GM23338 (cell line): ENCODE data around the gene CPT2. TPM values are rescaled to one million over a fixed set of nuclear protein-coding genes. Genes with fewer than 3 reads are reported as not detected.
"Not testable (repeated sequence)": the region's sequence is repeated elsewhere in the genome, so short reads cannot be mapped to it uniquely, and the experiment has no call there.

Experiments used
- ATAC-seq: fragments of 200-7000 bp; cut with Tn5 transposase; 3 replicates; pipeline ENCODE4 v1.9.1; 2020
- DNase-seq: peaks from one replicate; pipeline ENCODE4 v3.0.0-alpha.2; 2015; ENCODE audit warnings: low spot score
- H2AFZ ChIP-seq: fragments of 200-600 bp; sonication (generic); 2 replicates; pipeline ENCODE4 v1.8.0; 2016; ENCODE audit warnings: antibody characterized with exemption, mild to moderate bottlenecking, moderate library complexity
- H3F3A ChIP-seq: fragments of 200-600 bp; sonication (generic); replicated peaks from 2 replicates; pipeline ENCODE4 v1.8.0; 2017; ENCODE audit warnings: antibody characterized with exemption, mixed run types, low read depth
- H3K27ac ChIP-seq: fragments of 200-600 bp; sonication (generic); 2 replicates; pipeline ENCODE4 v1.6.1; 2016; ENCODE audit warnings: low read depth
- H3K27me3 ChIP-seq: fragments of 200-600 bp; sonication (generic); 2 replicates; pipeline ENCODE4 v1.8.0; 2016; ENCODE audit warnings: mild to moderate bottlenecking, mixed run types, moderate library complexity; ENCODE audit not compliant: insufficient read depth
- H3K36me3 ChIP-seq: fragments of 200-600 bp; sonication (generic); 2 replicates; pipeline ENCODE4 v1.8.0; 2016; ENCODE audit warnings: mild to moderate bottlenecking; ENCODE audit not compliant: insufficient read depth
- H3K4me1 ChIP-seq: fragments of 200-600 bp; sonication (generic); 2 replicates; pipeline ENCODE4 v1.8.0; 2016; ENCODE audit warnings: mild to moderate bottlenecking, moderate library complexity; ENCODE audit not compliant: insufficient read depth
- H3K4me2 ChIP-seq: fragments of 200-600 bp; sonication (generic); 2 replicates; pipeline ENCODE4 v1.7.1; 2017; ENCODE audit warnings: mixed run types
- H3K4me3 ChIP-seq: fragments of 200-600 bp; sonication (generic); 2 replicates; pipeline ENCODE4 v1.6.1; 2016; ENCODE audit warnings: mixed run types
- H3K79me2 ChIP-seq: fragments of 200-600 bp; sonication (generic); replicated peaks from 2 replicates; pipeline ENCODE4 v1.8.0; 2017; ENCODE audit warnings: mild to moderate bottlenecking; ENCODE audit not compliant: insufficient read depth
- H3K9me2 ChIP-seq: fragments of 200-600 bp; sonication (generic); 2 replicates; pipeline ENCODE4 v1.8.0; 2017; ENCODE audit not compliant: insufficient read depth
- H4K20me1 ChIP-seq: fragments of 200-600 bp; sonication (generic); replicated peaks from 2 replicates; pipeline ENCODE4 v1.8.0; 2017; ENCODE audit warnings: mild to moderate bottlenecking; ENCODE audit not compliant: insufficient read depth
- H3K27ac Mint-ChIP-seq: 2 replicates; pipeline ENCODE4 v1.8.0; 2020; ENCODE audit warnings: inconsistent platforms, mild to moderate bottlenecking, moderate library complexity, mixed read lengths
- H3K27me3 Mint-ChIP-seq: 3 replicates; pipeline ENCODE4 v1.8.0; 2022; ENCODE audit warnings: low read depth, mild to moderate bottlenecking, moderate library complexity, mixed read lengths, inconsistent platforms; ENCODE audit not compliant: insufficient read depth, poor library complexity
- H3K36me3 Mint-ChIP-seq: 3 replicates; pipeline ENCODE4 v1.8.0; 2021; ENCODE audit warnings: low read depth, mild to moderate bottlenecking, inconsistent platforms, moderate library complexity, mixed read lengths
- H3K4me1 Mint-ChIP-seq: 3 replicates; pipeline ENCODE4 v1.8.0; 2020; ENCODE audit warnings: mild to moderate bottlenecking, inconsistent platforms, mixed read lengths
- H3K4me3 Mint-ChIP-seq: 3 replicates; pipeline ENCODE4 v1.8.0; 2021; ENCODE audit warnings: moderate library complexity, mild to moderate bottlenecking, inconsistent platforms, mixed read lengths
- H3K9me3 Mint-ChIP-seq: 3 replicates; pipeline ENCODE4 v1.8.0; 2020; ENCODE audit warnings: moderate library complexity, mild to moderate bottlenecking, inconsistent platforms, mixed read lengths
- EZH2phosphoT487 ChIP-seq: fragments of 200-600 bp; sonication (generic); IDR thresholded peaks from one replicate; pipeline ENCODE4 v1.8.1; 2018; ENCODE audit warnings: antibody characterized with exemption; ENCODE audit not compliant: unreplicated experiment
- JUNB ChIP-seq: IDR thresholded peaks from one replicate; pipeline ENCODE4 v1.6.1; 2016; ENCODE audit warnings: antibody characterized with exemption; ENCODE audit not compliant: unreplicated experiment
- STAT1 ChIP-seq: IDR thresholded peaks from one replicate; pipeline ENCODE4 v1.6.1; 2016; ENCODE audit warnings: antibody characterized with exemption; ENCODE audit not compliant: unreplicated experiment
- ZNF114 ChIP-seq: fragments of 250-450 bp; sonication (Bioruptor Pico); IDR thresholded peaks from 2 replicates; pipeline ENCODE4 v1.5.0; 2020; ENCODE audit warnings: mild to moderate bottlenecking, moderate library complexity
- ZNF331 ChIP-seq: fragments of 250-450 bp; sonication (Bioruptor Pico); IDR thresholded peaks from 2 replicates; pipeline ENCODE4 v1.5.0; 2020; ENCODE audit warnings: low read depth, mild to moderate bottlenecking, moderate library complexity
- polyA plus RNA-seq: library from polyadenylated mRNA; unstranded; fragments of >200 nt; fragmentation: Nextera tagmentation; extraction: Ambion mirVana; gene quantifications from 2 replicates; pipeline ENCODE4 v1.2.1, GENCODE V29; 2016
- total RNA-seq: library from RNA; depleted of rRNA; stranded (reverse); fragments of >200 nt; shearing (Covaris generic); gene quantifications from 2 replicates; pipeline ENCODE4 v1.2.3, GENCODE V29; 2014
- TF ChIP-seq, protein P1 (sequence below): fragments of 250-450 bp; sonication (Bioruptor Pico); IDR thresholded peaks from 2 replicates; pipeline ENCODE4 v1.5.0; 2020; ENCODE audit warnings: mild to moderate bottlenecking, moderate library complexity
- TF ChIP-seq, protein P2 (sequence below): IDR thresholded peaks from 2 replicates; pipeline ENCODE4 v1.6.1; 2016; ENCODE audit warnings: antibody characterized with exemption

CPT2 gene
- total and polyA plus RNA-seq, 2 experiments from 2014 or later: 11.2 to 30.6 TPM

DNA sequence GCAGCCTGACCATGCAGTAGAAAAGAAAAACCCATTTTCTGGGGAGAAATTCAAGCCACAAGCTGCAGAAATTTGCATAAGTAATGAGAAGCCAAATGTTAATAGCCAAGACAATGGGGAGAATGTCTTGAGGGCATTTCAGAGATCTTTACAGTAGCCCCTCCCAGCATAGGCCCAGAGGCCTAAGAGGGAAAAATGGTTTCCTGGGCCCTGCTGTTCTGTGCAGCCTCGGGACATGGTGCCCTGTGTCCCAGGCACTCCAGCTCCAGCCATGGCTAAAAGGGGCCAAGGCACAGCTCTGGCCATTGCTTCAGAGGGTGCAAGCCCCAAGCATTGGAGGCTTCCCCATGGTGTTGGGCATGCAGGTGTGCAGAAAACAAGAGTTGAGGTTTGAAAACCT lies 8.9 kb downstream of the CPT2 start:
- peaks cover 88% of the 10 kb centered on the region for H3K36me3 Mint-ChIP-seq
- not testable (repeated sequence) for H3K79me2 ChIP-seq, DNase-seq, H3K4me3 Mint-ChIP-seq, H2AFZ ChIP-seq, H3K27ac ChIP-seq, H3K4me3 ChIP-seq, H3K27me3 ChIP-seq, H3F3A ChIP-seq, H4K20me1 ChIP-seq, H3K4me2 ChIP-seq, ATAC-seq, H3K27me3 Mint-ChIP-seq, H3K9me2 ChIP-seq, H3K4me1 ChIP-seq, H3K4me1 Mint-ChIP-seq, H3K27ac Mint-ChIP-seq
- peaks cover 33% of the 10 kb centered on the region for H3K9me3 Mint-ChIP-seq
- peaks cover 59% of the 10 kb centered on the region for H3K36me3 ChIP-seq

DNA sequence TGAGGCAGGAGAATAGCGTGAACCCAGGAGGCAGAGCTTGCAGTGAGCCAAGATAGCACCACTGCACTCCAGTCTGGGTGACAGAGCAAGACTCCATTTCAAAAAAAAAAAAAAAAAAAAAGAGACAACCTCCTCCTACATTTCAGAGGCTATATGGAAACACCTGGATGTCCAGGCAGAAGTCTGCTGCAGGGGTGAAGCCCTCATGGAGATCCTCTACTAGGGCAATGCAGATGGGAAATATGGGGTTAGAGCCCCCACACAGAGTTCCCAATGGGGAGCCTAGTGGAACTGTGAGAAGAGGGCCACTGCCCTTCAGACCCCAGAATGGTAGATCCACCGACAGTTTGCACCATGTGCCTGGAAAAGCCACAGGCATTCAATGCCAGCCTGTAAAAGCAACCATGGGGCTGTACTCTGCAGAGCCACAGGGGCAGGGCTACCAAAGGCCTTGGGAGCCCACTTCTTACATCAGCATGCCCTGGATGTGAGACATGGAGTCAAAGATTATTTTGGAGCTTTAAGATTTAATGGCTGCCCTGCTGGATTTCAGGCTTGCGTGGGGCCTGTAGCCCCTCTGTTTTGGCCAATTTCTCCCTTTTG lies 9.6 kb downstream of the CPT2 start:
- not testable (repeated sequence) for H3K27ac ChIP-seq, H3K4me1 Mint-ChIP-seq, H3K4me1 ChIP-seq, H3K4me3 ChIP-seq, H3K27ac Mint-ChIP-seq, H3K27me3 Mint-ChIP-seq, H3F3A ChIP-seq, ATAC-seq, H2AFZ ChIP-seq, H4K20me1 ChIP-seq, H3K9me2 ChIP-seq, H3K27me3 ChIP-seq, H3K4me2 ChIP-seq, H3K4me3 Mint-ChIP-seq, H3K79me2 ChIP-seq
- DNase-seq: peak; percentile 43
- peaks cover 33% of the 10 kb centered on the region for H3K9me3 Mint-ChIP-seq
- peaks cover 59% of the 10 kb centered on the region for H3K36me3 ChIP-seq
- peaks cover 92% of the 10 kb centered on the region for H3K36me3 Mint-ChIP-seq

DNA sequence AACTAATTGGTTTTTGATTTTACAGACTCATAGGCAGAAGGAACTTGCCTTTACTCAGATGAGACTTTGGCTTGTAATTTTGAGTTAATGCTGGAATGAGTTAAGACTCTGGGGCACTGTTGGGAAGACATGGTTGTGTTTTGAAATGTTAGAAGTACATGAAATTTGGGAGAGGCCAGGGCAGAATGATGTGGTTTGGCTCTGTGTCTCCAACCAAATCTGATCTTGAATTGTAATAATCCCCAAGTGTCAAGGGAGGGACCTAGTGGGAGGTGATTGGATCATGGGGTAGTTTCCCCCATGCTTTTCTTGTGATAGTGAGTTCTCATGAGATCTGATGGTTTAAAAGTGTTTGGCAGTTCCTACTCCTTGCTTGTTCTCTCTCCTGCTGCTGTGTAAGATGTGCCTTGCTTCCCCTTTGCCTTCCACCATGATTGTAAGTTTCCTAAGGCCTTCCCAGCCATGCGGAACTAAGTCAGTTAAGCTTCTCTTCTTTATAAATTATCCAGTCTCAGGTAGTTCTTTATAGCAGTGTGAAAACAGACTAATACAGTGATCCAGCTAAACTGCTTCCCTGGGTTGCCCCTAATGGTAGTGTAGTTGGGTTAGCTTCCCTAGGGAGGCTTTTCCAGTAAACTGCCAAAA lies 10.2 kb downstream of the CPT2 start:
- Histone ChIP-seq H3K36me3 (peaks cover 59% of the 10 kb centered on the region), H4K20me1 (peaks cover 5% of the 10 kb centered on the region; the same call in 1 of the 2 replicates), H3K9me2 (no peaks in the 10 kb centered on the region), H3K4me1 (no peaks in the 10 kb centered on the region), H3F3A (no peaks in the 10 kb centered on the region), H3K27me3 (no peaks in the 10 kb centered on the region), H2AFZ (no peak overlapping the region), H3K4me3 (no peak overlapping the region), H3K27ac (no peak overlapping the region), H3K4me2 (no peak overlapping the region), H3K79me2 (no peaks in the 10 kb centered on the region)
- H3K27ac Mint-ChIP-seq: no peak overlapping the region
- H3K4me1 Mint-ChIP-seq: no peaks in the 10 kb centered on the region
- DNase-seq (no peak), ATAC-seq (no peak)
- peaks cover 33% of the 10 kb centered on the region for H3K9me3 Mint-ChIP-seq
- peaks cover 5% of the 10 kb centered on the region for H3K27me3 Mint-ChIP-seq
- no peak overlapping the region for H3K4me3 Mint-ChIP-seq
- peaks cover 97% of the 10 kb centered on the region for H3K36me3 Mint-ChIP-seq
- TF ChIP-seq STAT1 (no peak), ZNF114 (no peak), JUNB (no peak), EZH2phosphoT487 (no peak), ZNF331 (CRISPR knock-in tag) (no peak)
- TF ChIP-seq, protein P1, sequence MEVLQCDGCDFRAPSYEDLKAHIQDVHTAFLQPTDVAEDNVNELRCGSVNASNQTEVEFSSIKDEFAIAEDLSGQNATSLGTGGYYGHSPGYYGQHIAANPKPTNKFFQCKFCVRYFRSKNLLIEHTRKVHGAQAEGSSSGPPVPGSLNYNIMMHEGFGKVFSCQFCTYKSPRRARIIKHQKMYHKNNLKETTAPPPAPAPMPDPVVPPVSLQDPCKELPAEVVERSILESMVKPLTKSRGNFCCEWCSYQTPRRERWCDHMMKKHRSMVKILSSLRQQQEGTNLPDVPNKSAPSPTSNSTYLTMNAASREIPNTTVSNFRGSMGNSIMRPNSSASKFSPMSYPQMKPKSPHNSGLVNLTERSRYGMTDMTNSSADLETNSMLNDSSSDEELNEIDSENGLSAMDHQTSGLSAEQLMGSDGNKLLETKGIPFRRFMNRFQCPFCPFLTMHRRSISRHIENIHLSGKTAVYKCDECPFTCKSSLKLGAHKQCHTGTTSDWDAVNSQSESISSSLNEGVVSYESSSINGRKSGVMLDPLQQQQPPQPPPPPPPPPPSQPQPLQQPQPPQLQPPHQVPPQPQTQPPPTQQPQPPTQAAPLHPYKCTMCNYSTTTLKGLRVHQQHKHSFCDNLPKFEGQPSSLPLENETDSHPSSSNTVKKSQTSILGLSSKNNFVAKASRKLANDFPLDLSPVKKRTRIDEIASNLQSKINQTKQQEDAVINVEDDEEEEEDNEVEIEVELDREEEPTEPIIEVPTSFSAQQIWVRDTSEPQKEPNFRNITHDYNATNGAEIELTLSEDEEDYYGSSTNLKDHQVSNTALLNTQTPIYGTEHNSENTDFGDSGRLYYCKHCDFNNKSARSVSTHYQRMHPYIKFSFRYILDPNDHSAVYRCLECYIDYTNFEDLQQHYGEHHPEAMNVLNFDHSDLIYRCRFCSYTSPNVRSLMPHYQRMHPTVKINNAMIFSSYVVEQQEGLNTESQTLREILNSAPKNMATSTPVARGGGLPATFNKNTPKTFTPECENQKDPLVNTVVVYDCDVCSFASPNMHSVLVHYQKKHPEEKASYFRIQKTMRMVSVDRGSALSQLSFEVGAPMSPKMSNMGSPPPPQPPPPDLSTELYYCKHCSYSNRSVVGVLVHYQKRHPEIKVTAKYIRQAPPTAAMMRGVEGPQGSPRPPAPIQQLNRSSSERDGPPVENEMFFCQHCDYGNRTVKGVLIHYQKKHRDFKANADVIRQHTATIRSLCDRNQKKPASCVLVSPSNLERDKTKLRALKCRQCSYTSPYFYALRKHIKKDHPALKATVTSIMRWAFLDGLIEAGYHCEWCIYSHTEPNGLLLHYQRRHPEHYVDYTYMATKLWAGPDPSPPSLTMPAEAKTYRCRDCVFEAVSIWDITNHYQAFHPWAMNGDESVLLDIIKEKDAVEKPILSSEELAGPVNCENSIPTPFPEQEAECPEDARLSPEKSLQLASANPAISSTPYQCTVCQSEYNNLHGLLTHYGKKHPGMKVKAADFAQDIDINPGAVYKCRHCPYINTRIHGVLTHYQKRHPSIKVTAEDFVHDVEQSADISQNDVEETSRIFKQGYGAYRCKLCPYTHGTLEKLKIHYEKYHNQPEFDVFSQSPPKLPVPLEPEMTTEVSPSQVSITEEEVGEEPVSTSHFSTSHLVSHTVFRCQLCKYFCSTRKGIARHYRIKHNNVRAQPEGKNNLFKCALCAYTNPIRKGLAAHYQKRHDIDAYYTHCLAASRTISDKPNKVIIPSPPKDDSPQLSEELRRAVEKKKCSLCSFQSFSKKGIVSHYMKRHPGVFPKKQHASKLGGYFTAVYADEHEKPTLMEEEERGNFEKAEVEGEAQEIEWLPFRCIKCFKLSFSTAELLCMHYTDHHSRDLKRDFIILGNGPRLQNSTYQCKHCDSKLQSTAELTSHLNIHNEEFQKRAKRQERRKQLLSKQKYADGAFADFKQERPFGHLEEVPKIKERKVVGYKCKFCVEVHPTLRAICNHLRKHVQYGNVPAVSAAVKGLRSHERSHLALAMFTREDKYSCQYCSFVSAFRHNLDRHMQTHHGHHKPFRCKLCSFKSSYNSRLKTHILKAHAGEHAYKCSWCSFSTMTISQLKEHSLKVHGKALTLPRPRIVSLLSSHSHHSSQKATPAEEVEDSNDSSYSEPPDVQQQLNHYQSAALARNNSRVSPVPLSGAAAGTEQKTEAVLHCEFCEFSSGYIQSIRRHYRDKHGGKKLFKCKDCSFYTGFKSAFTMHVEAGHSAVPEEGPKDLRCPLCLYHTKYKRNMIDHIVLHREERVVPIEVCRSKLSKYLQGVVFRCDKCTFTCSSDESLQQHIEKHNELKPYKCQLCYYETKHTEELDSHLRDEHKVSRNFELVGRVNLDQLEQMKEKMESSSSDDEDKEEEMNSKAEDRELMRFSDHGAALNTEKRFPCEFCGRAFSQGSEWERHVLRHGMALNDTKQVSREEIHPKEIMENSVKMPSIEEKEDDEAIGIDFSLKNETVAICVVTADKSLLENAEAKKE (CRISPR knock-in tag): no peak
- TF ChIP-seq, protein P2, sequence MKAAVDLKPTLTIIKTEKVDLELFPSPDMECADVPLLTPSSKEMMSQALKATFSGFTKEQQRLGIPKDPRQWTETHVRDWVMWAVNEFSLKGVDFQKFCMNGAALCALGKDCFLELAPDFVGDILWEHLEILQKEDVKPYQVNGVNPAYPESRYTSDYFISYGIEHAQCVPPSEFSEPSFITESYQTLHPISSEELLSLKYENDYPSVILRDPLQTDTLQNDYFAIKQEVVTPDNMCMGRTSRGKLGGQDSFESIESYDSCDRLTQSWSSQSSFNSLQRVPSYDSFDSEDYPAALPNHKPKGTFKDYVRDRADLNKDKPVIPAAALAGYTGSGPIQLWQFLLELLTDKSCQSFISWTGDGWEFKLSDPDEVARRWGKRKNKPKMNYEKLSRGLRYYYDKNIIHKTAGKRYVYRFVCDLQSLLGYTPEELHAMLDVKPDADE: no peak
